GM18511 (cell line): ENCODE results near the gene CACNB4.
"Not testable (repeated sequence)": the region's sequence is repeated elsewhere in the genome, so short reads cannot be mapped to it uniquely, and the experiment has no call there.

Experiments used
- ATAC-seq: cut with Tn5 transposase; IDR thresholded peaks from one replicate; pipeline ENCODE4 v1.9.1; 2021; ENCODE audit warnings: mild to moderate bottlenecking, moderate library complexity; ENCODE audit not compliant: unreplicated experiment

Gene CACNB4

DNA sequence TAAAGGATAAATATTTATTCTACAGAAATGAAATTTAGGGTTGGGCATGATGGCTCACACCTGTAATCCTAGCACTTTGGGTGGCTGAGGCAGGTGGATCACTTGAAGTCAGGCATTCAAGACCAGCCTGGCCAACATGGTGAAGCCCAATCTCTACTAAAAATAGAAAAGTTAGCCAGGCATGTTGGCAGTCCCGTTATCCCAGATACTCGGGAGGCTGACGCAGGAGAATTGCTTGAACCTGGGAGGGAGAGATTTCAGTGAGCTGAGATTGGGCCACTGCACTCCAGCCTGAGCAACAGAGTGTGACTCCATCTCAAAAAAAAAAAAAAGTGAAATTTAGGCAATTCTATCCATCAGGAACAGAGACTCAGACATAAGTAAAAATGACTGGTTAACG, 8.1 kb downstream of the CACNB4 start:
- not testable (repeated sequence) for ATAC-seq

- ATAC-seq: no peak
Observed at GRCh38 chr2:152089238-152089637, 9.6 kb downstream of the CACNB4 start.

- ATAC-seq: no peak
Observed at GRCh38 chr2:152088006-152088405, 10.8 kb downstream of the CACNB4 start.

DNA sequence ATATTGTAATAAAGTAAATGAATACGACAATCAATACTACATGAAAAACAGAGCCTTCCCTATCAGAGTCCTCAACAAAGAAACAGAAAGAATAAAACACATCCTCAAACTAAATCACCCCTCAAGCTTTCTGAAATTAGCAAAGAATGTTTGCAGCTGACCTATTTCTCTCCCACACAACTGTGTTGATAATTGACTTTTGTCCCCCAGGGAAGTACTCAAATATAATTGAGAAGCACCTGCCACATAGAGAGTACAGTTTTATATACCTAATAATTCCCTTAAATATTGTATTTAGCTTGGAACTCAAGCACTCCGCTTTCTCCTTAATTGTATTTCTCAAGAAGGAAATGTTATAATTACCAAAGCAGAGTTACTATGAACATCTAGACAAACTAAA, 12.6 kb downstream of the CACNB4 start:
- ATAC-seq: no peak

- ATAC-seq: no peak
Observed at GRCh38 chr2:152084076-152084475, 14.8 kb downstream of the CACNB4 start.

DNA sequence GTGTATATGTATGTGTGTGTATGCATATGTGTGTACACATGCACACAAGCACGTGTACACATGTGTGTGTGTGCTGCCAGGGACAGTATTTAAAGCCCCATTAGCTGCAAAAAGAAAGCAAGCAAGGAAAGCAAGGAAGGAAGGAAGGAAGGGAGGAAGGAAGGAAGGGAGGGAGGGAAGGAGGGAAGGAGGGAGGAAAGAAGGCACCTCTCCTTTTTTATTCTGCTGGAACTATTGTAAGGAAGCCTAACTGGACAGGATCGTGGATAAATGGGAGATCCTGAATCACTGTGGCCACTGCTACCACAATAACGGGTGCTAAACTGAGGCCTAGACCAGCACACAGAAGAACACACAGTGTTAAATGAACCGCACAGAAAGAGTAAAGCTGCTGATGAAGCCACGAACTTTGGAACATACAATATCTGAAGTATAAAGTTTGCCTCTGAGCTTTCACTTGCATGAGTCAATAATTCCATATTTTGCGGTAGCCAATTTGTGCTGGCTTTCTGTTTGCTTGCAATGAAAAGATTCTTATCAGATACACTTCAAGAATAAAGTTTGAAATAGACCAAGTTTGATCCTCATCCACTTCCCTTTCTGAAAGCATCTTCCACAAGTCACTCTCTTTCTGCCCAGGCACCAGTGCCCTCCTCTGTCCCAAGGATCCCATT, 15.5 kb downstream of the CACNB4 start:
- ATAC-seq: no peak

GRCh38 chr2:152078662-152079061, 20.2 kb downstream of the CACNB4 start:
- peak; percentile 95 for ATAC-seq

DNA sequence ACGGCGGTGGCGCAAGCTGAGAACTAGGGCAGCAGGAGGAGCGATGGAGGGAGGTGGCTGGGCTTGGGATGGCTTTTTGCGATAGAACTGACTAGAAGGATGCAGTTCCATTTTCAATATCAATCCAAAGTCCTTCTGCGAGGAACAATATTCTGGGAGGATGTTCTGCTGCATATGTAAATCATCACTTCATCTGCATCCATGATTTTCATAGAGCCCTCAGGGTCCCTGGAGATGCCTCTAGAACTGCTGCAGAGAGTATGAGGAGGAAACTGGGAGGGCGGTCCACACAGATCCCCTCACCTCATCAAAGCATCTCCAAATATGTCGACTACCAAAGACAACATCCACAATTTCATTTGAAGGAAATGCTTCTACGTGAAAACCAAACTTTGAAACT, 20.8 kb downstream of the CACNB4 start:
- ATAC-seq: no peak

DNA sequence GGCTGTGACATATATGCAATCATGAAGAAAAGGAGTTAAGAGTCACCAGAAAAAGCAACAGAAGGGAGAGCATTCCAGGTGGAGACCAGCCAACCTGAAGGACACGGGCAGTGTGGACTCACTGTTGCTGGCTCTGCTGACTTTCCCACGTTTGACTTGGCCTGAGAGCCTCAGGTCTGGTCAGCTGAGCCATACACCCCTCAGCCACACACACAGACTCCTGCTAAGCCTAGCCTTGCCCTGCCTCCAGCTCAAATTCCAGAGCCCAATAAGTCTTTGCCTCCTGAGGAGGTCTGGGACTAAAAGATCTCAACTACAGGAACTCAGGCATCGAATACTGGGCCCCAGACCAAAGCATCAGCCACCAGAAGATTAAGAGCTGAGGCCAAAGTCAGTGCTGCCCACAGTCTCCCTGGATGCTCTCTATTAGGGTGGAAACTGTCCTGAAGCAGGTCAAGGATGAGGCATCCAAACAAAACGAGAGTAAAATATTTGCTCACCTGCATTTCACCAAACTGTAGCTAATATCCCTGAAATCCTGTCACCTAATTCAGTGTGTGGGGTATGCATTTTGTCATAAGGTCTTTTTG, 23.3 kb downstream of the CACNB4 start:
- no peak for ATAC-seq

DNA sequence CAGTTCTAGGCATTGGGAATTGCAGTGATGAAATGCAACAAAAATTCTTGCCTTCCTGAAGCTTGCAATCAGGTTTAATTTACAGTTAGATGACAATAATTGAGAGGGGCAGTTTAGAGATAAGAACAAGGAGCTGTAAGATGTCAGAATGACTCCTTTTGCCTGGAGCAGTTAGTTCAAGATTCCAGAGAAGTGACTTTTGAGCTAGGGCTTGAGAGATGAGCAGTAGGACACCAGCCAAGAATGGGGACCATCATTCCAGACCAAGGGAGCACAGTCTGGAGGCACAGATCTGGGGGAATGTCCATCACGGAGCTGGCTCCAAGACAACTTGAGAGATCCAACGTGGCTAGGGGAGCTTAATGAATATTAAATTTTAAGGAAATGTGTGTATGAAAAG, 26.8 kb downstream of the CACNB4 start:
- no peak for ATAC-seq

GRCh38 chr2:152071518-152071917, 27.3 kb downstream of the CACNB4 start:
- ATAC-seq: no peak

GRCh38 chr2:152071092-152071491, 27.8 kb downstream of the CACNB4 start:
- ATAC-seq: peak; percentile 84

DNA sequence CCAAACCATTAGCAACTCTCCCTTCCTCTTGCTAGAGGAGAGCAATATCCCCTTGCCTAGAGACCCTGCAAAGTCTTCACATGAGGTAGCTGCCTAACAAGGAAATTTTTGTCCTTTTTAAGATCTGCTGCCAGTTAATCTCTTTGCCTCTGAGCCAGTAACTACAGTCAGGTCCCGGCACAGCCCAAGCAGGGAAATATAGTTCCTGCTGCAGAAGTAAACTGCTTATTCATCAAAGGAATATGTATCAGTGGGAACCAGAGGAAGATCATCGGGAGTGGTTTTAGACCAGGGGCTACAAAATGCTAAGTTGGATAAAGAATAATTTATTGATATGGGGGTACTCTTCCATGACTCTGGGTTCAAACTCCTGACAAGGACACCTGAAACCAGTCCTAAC, 30.6 kb downstream of the CACNB4 start:
- no peak for ATAC-seq

GRCh38 chr2:152067823-152068222, 31.0 kb downstream of the CACNB4 start:
- ATAC-seq: no peak

GRCh38 chr2:152065945-152066344, 32.9 kb downstream of the CACNB4 start:
- ATAC-seq: no peak

DNA sequence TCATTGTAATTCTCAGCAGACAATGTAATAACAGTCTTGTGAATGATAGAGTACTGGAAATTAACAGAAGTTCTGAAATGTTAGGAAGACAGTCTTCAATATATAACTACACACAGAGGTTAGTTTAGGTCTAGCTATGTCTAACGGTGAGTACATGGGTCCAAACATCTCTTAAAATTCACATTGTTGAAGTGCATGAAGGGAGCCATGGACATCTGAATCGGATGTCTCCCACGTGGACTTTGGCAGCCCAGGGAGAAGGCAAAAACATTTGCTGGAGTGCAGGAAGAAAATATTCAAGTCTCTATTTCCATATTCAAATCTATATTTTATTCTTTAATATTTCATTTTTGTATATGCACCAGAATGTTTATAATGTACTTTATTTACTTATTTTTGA, 34.8 kb downstream of the CACNB4 start:
- no peak for ATAC-seq

- ATAC-seq: no peak
Observed at GRCh38 chr2:152063325-152063924, 35.4 kb downstream of the CACNB4 start.

DNA sequence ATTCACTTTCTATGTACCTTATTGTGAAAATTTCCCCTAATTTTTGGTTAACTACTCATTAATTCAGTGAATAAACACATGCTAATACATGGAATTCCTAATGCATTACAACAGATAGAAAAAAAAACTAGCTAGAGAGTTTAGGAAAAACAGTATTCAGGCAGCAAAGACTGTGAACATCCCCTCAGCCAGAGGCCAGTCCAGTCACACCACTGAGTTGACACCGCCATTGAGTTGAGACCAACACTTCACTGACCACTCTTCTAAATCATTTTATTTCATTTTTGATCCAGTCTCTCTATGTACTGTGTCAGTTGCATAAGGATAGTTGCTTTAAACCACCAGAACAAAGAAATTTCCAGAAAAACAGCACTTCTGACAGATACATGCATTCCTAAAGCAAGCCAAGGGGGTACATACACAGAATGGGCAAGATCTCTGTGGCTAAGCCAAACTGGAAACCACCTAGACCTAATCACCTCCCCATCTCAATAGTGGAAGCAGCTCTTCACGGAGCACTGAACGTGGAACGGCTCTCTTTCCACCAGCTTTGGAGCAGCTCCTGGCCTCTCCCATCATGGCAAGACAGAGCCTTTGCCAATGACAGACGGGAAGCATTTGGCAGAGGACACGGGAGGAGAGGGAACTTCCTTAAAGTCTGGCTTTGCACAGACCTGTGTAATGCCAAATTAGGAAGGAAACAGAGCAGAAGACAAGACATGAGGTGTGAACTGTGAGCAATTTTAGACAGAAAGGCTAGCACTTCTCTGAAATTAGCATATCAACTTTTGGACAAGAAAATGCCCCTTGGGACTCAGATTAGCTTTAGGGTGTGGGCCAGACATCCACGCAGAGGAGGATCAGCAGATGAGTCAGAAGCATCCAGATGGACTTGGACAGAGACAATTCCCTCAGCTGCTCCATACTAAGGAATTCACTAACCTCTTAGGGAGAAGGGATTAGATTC, 36.4 kb downstream of the CACNB4 start:
- ATAC-seq: peak; percentile 86

- no peak for ATAC-seq
Observed at GRCh38 chr2:152061383-152061782, 37.5 kb downstream of the CACNB4 start.

DNA sequence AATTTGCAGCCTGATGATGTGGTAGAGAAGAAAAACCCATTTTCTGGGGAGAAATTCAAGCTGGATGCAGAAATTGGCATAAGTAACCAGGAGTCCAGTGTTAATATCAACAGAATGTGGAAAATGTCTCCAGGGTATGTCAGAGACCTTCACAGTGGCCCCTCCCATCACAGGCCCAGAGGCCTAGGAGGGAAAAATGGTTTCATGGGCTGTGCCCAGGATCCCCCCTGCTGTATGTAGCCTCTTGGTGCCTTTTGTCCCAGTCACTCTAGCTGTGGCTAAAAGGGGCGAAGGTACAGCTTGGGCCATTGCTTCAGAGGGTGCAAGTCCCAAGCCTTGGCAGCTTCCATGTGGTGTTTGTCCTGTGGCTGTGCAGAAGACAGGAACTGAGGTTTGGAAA, 40.2 kb downstream of the CACNB4 start:
- ATAC-seq: no peak

GRCh38 chr2:152056418-152056817, 42.4 kb downstream of the CACNB4 start:
- ATAC-seq: no peak
